ENCODE results near the gene DNAJA1. TPM values are rescaled to one million over a fixed set of nuclear protein-coding genes. Genes with fewer than 3 reads are reported as not detected.
"Not testable (repeated sequence)": the region's sequence is repeated elsewhere in the genome, so short reads cannot be mapped to it uniquely, and the experiment has no call there.

Gene DNAJA1
- total and polyA plus RNA-seq, 2 donors: 86.5 to 138 TPM

DNA sequence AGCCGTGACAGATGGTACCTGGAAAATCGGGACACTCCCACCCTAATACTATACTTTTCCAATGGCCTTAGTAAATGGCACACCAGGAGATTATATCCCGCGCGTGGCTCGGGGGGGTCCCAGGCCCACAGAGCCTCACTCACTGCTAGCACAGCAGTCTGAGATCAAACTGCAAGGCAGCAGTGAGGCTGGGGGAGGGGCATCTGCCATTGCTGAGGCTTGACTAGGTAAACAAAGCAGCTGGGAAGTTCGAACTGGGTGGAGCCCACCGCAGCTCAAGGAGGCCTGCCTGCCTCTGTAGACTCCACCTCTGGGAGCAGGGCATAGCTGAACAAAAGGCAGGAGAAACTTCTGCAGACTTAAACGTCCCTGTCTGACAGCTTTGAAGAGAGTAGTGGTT lies 60.6 kb downstream of the DNAJA1 start:
- H3K9me3 ChIP-seq (ENCODE audit: control insufficient read depth in 2 of 2, insufficient read depth in 1 of 2, low read length in 1 of 2); H3K4me3 ChIP-seq (ENCODE audit: low read length in 2 of 2); DNase-seq (ENCODE audit: low read depth in 6 of 9, low spot score in 9 of 9); H3K27me3 ChIP-seq (ENCODE audit: control insufficient read depth in 2 of 2, insufficient read depth in 1 of 2, low read length in 1 of 2); H3K36me3 ChIP-seq (ENCODE audit: control insufficient read depth in 2 of 2, insufficient read depth in 2 of 2, low read length in 1 of 2); H3K27ac ChIP-seq (ENCODE audit: low read depth in 1 of 2, low read length in 1 of 2): not testable (repeated sequence)
- 96% methylated on average over 9 of the region's 9 CpGs for WGBS
- peaks cover 18 to 24% of the 10 kb centered on the region in 2 donors for H3K4me1 ChIP-seq (ENCODE audit: control insufficient read depth in 2 of 2, insufficient read depth in 2 of 2, low read length in 2 of 2)

Other genes starting within 250 kb of the DNAJA1 start
- not detected for gene TMEM215, start 241.7 kb upstream of the DNAJA1 start, total RNA-seq
- 0.02 TPM for gene TMEM215, start 241.7 kb upstream of the DNAJA1 start, polyA plus RNA-seq
- 24.9 TPM for gene APTX, start 23.6 kb upstream of the DNAJA1 start, total RNA-seq
- 44.6 TPM for gene APTX, start 23.6 kb upstream of the DNAJA1 start, polyA plus RNA-seq
- 27.3 TPM for gene SMU1, start 51.4 kb downstream of the DNAJA1 start, total RNA-seq
- gene SMU1, start 51.4 kb downstream of the DNAJA1 start, polyA plus RNA-seq: 14.9 TPM
- gene B4GALT1, start 142.1 kb downstream of the DNAJA1 start, total RNA-seq: 6.9 TPM
- 37.1 TPM for gene B4GALT1, start 142.1 kb downstream of the DNAJA1 start, polyA plus RNA-seq
- 0.38 TPM for gene SPINK4, start 214.9 kb downstream of the DNAJA1 start, total RNA-seq
- 2.1 TPM for gene SPINK4, start 214.9 kb downstream of the DNAJA1 start, polyA plus RNA-seq
- 50.0 TPM for gene BAG1, start 239.4 kb downstream of the DNAJA1 start, total RNA-seq
- 88.8 TPM for gene BAG1, start 239.4 kb downstream of the DNAJA1 start, polyA plus RNA-seq
- gene CHMP5, start 239.8 kb downstream of the DNAJA1 start, total RNA-seq: 79.8 TPM
- 118 TPM for gene CHMP5, start 239.8 kb downstream of the DNAJA1 start, polyA plus RNA-seq